ENCODE results near the gene FLII.

DNA sequence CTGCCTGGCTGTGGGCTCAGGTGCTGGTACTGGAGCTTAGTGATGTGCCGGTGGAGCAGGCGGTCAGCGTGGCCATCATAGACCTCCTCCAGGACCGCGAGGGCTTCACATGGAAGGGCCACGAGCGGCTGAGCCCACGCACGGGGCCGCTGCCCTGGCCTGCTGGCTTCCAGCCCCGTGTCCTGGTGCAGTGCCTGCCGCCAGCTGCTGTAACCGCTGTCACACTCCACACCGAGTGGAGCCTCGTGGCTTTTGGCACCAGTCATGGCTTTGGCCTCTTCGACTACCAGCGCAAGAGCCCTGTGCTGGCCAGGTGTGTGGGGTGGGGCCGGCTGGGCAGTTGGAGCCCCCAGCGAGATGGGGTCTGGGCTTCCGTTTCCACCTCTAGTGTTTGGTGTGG lies 21.1 kb downstream of the FLII start:
- no peak for TF ChIP-seq FOXP2 (optimal IDR thresholded peaks at IDR 0.05; ENCODE audit: control extremely low read depth, extremely low read length, insufficient read depth)
- TF ChIP-seq EZH2 (IDR thresholded peaks at IDR 0.05): no peak
- no peak for TF ChIP-seq POLR2AphosphoS5 (IDR thresholded peaks at IDR 0.05; ENCODE audit: borderline replicate concordance, low read depth, low read length)
